HEK293 (cell line): ENCODE measurements around the gene MXD4.

Experiments used
- CTCF ChIA-PET: fragments of 350-600 bp; formaldehyde crosslinking; extraction: SDS; loops from one replicate; lab custom pipeline; 2021; ENCODE audit warnings: antibody characterized with exemption; lab: Yijun Ruan, JAX
- POLR2A ChIA-PET: fragments of 300-600 bp; formaldehyde crosslinking; extraction: SDS; loops from one replicate; lab custom pipeline; 2020; ENCODE audit warnings: antibody characterized with exemption, inconsistent platforms; lab: Yijun Ruan, JAX
- H3K27ac ChIP-seq: fragments of 200-500 bp; sonication (Bioruptor generic); 2 replicates; pipeline ENCODE4 v1.5.1; 2014; ENCODE audit warnings: low read depth, low read length, control low read depth, inconsistent platforms; ENCODE audit errors: extremely low read depth
- H3K36me3 ChIP-seq, 2 experiments: fragments of 200-500 bp in 1 of 2; sonication (Bioruptor generic) in 1 of 2; 1 replicate in 1 of 2; 2 replicates in 1 of 2; pipeline ENCODE4 v1.5.1; 2014 to 2017; ENCODE audit warnings: inconsistent platforms in 2 of 2, low read length in 2 of 2; ENCODE audit not compliant: control insufficient read depth in 2 of 2, insufficient read depth in 1 of 2
- H3K4me1 ChIP-seq: fragments of 200-500 bp; sonication (Bioruptor generic); 2 replicates; pipeline ENCODE4 v1.5.1; 2014; ENCODE audit warnings: mild to moderate bottlenecking, low read length, inconsistent platforms; ENCODE audit not compliant: control insufficient read depth, insufficient read depth
- H3K4me3 ChIP-seq: 2 replicates; pipeline ENCODE4 v1.5.1; 2011; ENCODE audit warnings: low read depth, mild to moderate bottlenecking, control low read depth, low read length, moderate library complexity
- H3K9me3 ChIP-seq: fragments of 200-500 bp; sonication (Bioruptor generic); 2 replicates; pipeline ENCODE4 v1.5.1; 2014; ENCODE audit warnings: low read depth, low read length, inconsistent platforms; ENCODE audit not compliant: control insufficient read depth, insufficient read depth
- GLIS1 ChIP-seq: fragments of 450-650 bp; formaldehyde crosslinking; IDR thresholded peaks from 2 replicates; pipeline ENCODE4 v1.5.1; 2016; ENCODE audit warnings: missing biosample characterization, missing genetic modification characterization
- HOXA7 ChIP-seq: sonication (generic); formaldehyde crosslinking; IDR thresholded peaks from 2 replicates; pipeline ENCODE4 v1.8.1; 2022; ENCODE audit warnings: missing genetic modification reagents, borderline replicate concordance
- SCRT2 ChIP-seq: fragments of 450-650 bp; formaldehyde crosslinking; IDR thresholded peaks from 2 replicates; pipeline ENCODE4 v1.5.1; 2016; ENCODE audit warnings: missing biosample characterization, missing genetic modification characterization
- SETDB1 ChIP-seq: IDR thresholded peaks from one replicate; pipeline ENCODE4 v1.6.1; 2017; ENCODE audit warnings: mild to moderate bottlenecking, low read length, moderate library complexity, mixed read lengths; ENCODE audit not compliant: insufficient read length
- ZBTB6 ChIP-seq: fragments of 450-650 bp; formaldehyde crosslinking; IDR thresholded peaks from 2 replicates; pipeline ENCODE4 v1.5.1; 2017; ENCODE audit warnings: missing biosample characterization, missing genetic modification characterization
- ZIC2 ChIP-seq: fragments of 450-650 bp; formaldehyde crosslinking; IDR thresholded peaks from 2 replicates; pipeline ENCODE4 v1.5.1; 2016; ENCODE audit warnings: missing biosample characterization, missing genetic modification characterization
- ZNF292 ChIP-seq: fragments of 450-650 bp; formaldehyde crosslinking; IDR thresholded peaks from 2 replicates; pipeline ENCODE4 v1.5.1; 2016; ENCODE audit warnings: low read depth, missing biosample characterization, missing genetic modification characterization, borderline replicate concordance
- ZNF513 ChIP-seq: fragments of 450-650 bp; IDR thresholded peaks from 2 replicates; pipeline ENCODE4 v1.5.1; 2018; ENCODE audit warnings: missing biosample characterization, missing genetic modification characterization
- ZNF777 ChIP-seq: fragments of 450-650 bp; formaldehyde crosslinking; IDR thresholded peaks from 2 replicates; pipeline ENCODE4 v1.5.1; 2017; ENCODE audit warnings: missing biosample characterization, missing genetic modification characterization, borderline replicate concordance
- ZSCAN30 ChIP-seq: fragments of 450-650 bp; IDR thresholded peaks from 2 replicates; pipeline ENCODE4 v1.5.1; 2018; ENCODE audit warnings: missing biosample characterization, mild to moderate bottlenecking, missing genetic modification characterization, moderate library complexity
- ZSCAN4 ChIP-seq: fragments of 450-650 bp; formaldehyde crosslinking; IDR thresholded peaks from 2 replicates; pipeline ENCODE4 v1.5.1; 2017; ENCODE audit warnings: missing biosample characterization, missing genetic modification characterization

Gene MXD4

GRCh38 chr4:2290488-2290887, 28.6 kb upstream of the MXD4 start:
- TF ChIP-seq ZNF777 (no peak), ZNF292 (tag by site-specific recombination) (no peak), ZSCAN4 (no peak), HOXA7 (no peak)
- TF ChIP-seq, all 188 proteins: peak for 0
- H3K4me1 ChIP-seq: no peaks in the 10 kb centered on the region
- ChIA-PET POLR2A (no interaction called here), CTCF (no interaction called here)
- no peaks in the 10 kb centered on the region for H3K9me3 ChIP-seq
- no peaks in the 10 kb centered on the region for H3K36me3 ChIP-seq
- H3K4me3 ChIP-seq: no peak overlapping the region
- no peak overlapping the region for H3K27ac ChIP-seq

- TF ChIP-seq ZNF513 (tag by site-specific recombination) (no peak), GLIS1 (tag by site-specific recombination) (peak; percentile 26; the same call in 1 of the 2 replicates)
- Histone ChIP-seq H3K9me3 (no peaks in the 10 kb centered on the region), H3K4me1 (no peaks in the 10 kb centered on the region), H3K4me3 (no peak overlapping the region), H3K36me3 (no peaks in the 10 kb centered on the region), H3K27ac (no peak overlapping the region)
- CTCF ChIA-PET: no interaction called here
- POLR2A ChIA-PET: no interaction called here
Measured at GRCh38 chr4:2289955-2290333, 28.0 kb upstream of the MXD4 start.

GRCh38 chr4:2289311-2289954, 27.5 kb upstream of the MXD4 start:
- Histone ChIP-seq H3K36me3 (no peaks in the 10 kb centered on the region), H3K9me3 (no peaks in the 10 kb centered on the region), H3K27ac (no peak overlapping the region), H3K4me3 (no peak overlapping the region), H3K4me1 (no peaks in the 10 kb centered on the region)
- peak; percentile 10; the same call in 1 of the 2 replicates for TF ChIP-seq ZIC2 (tag by site-specific recombination)
- TF ChIP-seq GLIS1 (tag by site-specific recombination): peak; percentile 87
- no peak for TF ChIP-seq ZSCAN30
- CTCF ChIA-PET: no interaction called here
- POLR2A ChIA-PET: interaction anchor here (0.6 kb wide), 1 partner anchor 26 kb away, joined by 3 read pairs; no protein-coding TSS in a partner anchor

GRCh38 chr4:2288051-2288541, 26.2 kb upstream of the MXD4 start:
- no peak overlapping the region for H3K27ac ChIP-seq
- CTCF ChIA-PET: no interaction called here
- no peaks in the 10 kb centered on the region for H3K9me3 ChIP-seq
- TF ChIP-seq SCRT2 (tag by site-specific recombination) (peak; percentile 38; the same call in 1 of the 2 replicates), ZBTB6 (tag by site-specific recombination) (no peak), SETDB1 (no peak)
- H3K36me3 ChIP-seq: no peaks in the 10 kb centered on the region
- POLR2A ChIA-PET: no interaction called here
- H3K4me1 ChIP-seq: no peaks in the 10 kb centered on the region
- no peak overlapping the region for H3K4me3 ChIP-seq
